Stimulated activated memory B cell treated with anti-CD40 and anti-IgM and Interleukin-4, amounts not matched to agents 10 μg/mL and 1 μg/mL and 100 μg/mL, for 72 hours (primary cell): ENCODE results near the gene TRERF1.
A peak's percentile ranks its signal among the peaks of the same experiment; 100 is the strongest.
"Not testable (repeated sequence)": the region's sequence is repeated elsewhere in the genome, so short reads cannot be mapped to it uniquely, and the experiment has no call there.

Experiments used
- ATAC-seq: fragments of 150-1000 bp; cut with Tn5 transposase; 2 replicates; pipeline ENCODE4 v1.10.0; 2021
- H3K27ac Mint-ChIP-seq: one replicate; pipeline ENCODE4 v1.8.0; 2022; ENCODE audit warnings: mild to moderate bottlenecking, mixed read lengths
- H3K27me3 Mint-ChIP-seq: one replicate; pipeline ENCODE4 v1.8.0; 2022; ENCODE audit warnings: mixed read lengths
- H3K36me3 Mint-ChIP-seq: one replicate; pipeline ENCODE4 v1.8.0; 2022; ENCODE audit warnings: mixed read lengths
- H3K4me1 Mint-ChIP-seq: one replicate; pipeline ENCODE4 v1.8.0; 2022; ENCODE audit warnings: mixed read lengths
- H3K4me3 Mint-ChIP-seq: one replicate; pipeline ENCODE4 v1.8.0; 2022; ENCODE audit warnings: mild to moderate bottlenecking, moderate library complexity, mixed read lengths
- H3K9me3 Mint-ChIP-seq: one replicate; pipeline ENCODE4 v1.8.0; 2022; ENCODE audit warnings: mixed read lengths

The TRERF1 gene

GRCh38 chr6:42217157-42217518 is 234.6 kb downstream of the TRERF1 start:
- no peak for ATAC-seq

GRCh38 chr6:42216495-42216894 is 235.2 kb downstream of the TRERF1 start:
- Mint-ChIP-seq H3K4me3 (peak overlapping the region; percentile 59), H3K4me1 (peaks cover 40% of the 10 kb centered on the region), H3K36me3 (peaks cover 11% of the 10 kb centered on the region)
- not testable (repeated sequence) for ATAC-seq, H3K27ac Mint-ChIP-seq, H3K27me3 Mint-ChIP-seq, H3K9me3 Mint-ChIP-seq

More at GRCh38 chr6:42217157-42217518, 234.6 kb downstream of the TRERF1 start:
- H3K36me3 Mint-ChIP-seq = peaks cover 11% of the 10 kb centered on the region
- peak overlapping the region; percentile 90 for H3K4me3 Mint-ChIP-seq
- no peaks in the 10 kb centered on the region for H3K27me3 Mint-ChIP-seq
- peak overlapping the region; percentile 89 for H3K27ac Mint-ChIP-seq
- no peaks in the 10 kb centered on the region for H3K9me3 Mint-ChIP-seq
- H3K4me1 Mint-ChIP-seq = peaks cover 34% of the 10 kb centered on the region

GRCh38 chr6:42212442-42212841 is 239.3 kb downstream of the TRERF1 start:
- peaks cover 19% of the 10 kb centered on the region for H3K36me3 Mint-ChIP-seq
- H3K27ac Mint-ChIP-seq = no peak overlapping the region
- no peaks in the 10 kb centered on the region for H3K27me3 Mint-ChIP-seq
- peaks cover 31% of the 10 kb centered on the region for H3K4me1 Mint-ChIP-seq
- H3K4me3 Mint-ChIP-seq = no peak overlapping the region
- H3K9me3 Mint-ChIP-seq = no peaks in the 10 kb centered on the region
- no peak for ATAC-seq

- peak; percentile 34 for ATAC-seq
- H3K27ac Mint-ChIP-seq = no peak overlapping the region
- H3K27me3 Mint-ChIP-seq = no peaks in the 10 kb centered on the region
- peaks cover 20% of the 10 kb centered on the region for H3K36me3 Mint-ChIP-seq
- no peak overlapping the region for H3K4me3 Mint-ChIP-seq
- H3K9me3 Mint-ChIP-seq = no peaks in the 10 kb centered on the region
- H3K4me1 Mint-ChIP-seq = peaks cover 30% of the 10 kb centered on the region
These were observed 240.0 kb downstream of the TRERF1 start for GRCh38 chr6:42211726-42212125.

GRCh38 chr6:42210551-42210950 is 241.2 kb downstream of the TRERF1 start:
- Mint-ChIP-seq H3K27me3 (no peaks in the 10 kb centered on the region), H3K4me1 (peaks cover 21% of the 10 kb centered on the region), H3K36me3 (peaks cover 27% of the 10 kb centered on the region), H3K9me3 (no peaks in the 10 kb centered on the region), H3K27ac (no peak overlapping the region), H3K4me3 (no peak overlapping the region)
- ATAC-seq = no peak

GRCh38 chr6:42207559-42207958 is 244.2 kb downstream of the TRERF1 start:
- not testable (repeated sequence) for H3K9me3 Mint-ChIP-seq, H3K27ac Mint-ChIP-seq, ATAC-seq, H3K4me3 Mint-ChIP-seq, H3K27me3 Mint-ChIP-seq
- Mint-ChIP-seq H3K4me1 (peaks cover 13% of the 10 kb centered on the region), H3K36me3 (peaks cover 31% of the 10 kb centered on the region)

GRCh38 chr6:42204768-42205282 is 246.9 kb downstream of the TRERF1 start:
- Mint-ChIP-seq H3K27ac (no peak overlapping the region), H3K36me3 (peaks cover 48% of the 10 kb centered on the region), H3K9me3 (peaks cover 9% of the 10 kb centered on the region), H3K27me3 (no peaks in the 10 kb centered on the region), H3K4me3 (no peak overlapping the region), H3K4me1 (no peaks in the 10 kb centered on the region)
- ATAC-seq = no peak

GRCh38 chr6:42203183-42203582 is 248.5 kb downstream of the TRERF1 start:
- Mint-ChIP-seq H3K9me3 (peaks cover 9% of the 10 kb centered on the region), H3K27ac (no peak overlapping the region), H3K36me3 (peaks cover 48% of the 10 kb centered on the region), H3K4me3 (no peak overlapping the region), H3K4me1 (no peaks in the 10 kb centered on the region), H3K27me3 (no peaks in the 10 kb centered on the region)
- ATAC-seq = no peak

- ATAC-seq, H3K4me3 Mint-ChIP-seq, H3K9me3 Mint-ChIP-seq, H3K27me3 Mint-ChIP-seq, H3K4me1 Mint-ChIP-seq, H3K27ac Mint-ChIP-seq: not testable (repeated sequence)
- peaks cover 47% of the 10 kb centered on the region for H3K36me3 Mint-ChIP-seq
These were observed 249.4 kb downstream of the TRERF1 start for GRCh38 chr6:42202131-42202915.

- Mint-ChIP-seq H3K27me3 (no peaks in the 10 kb centered on the region), H3K27ac (no peak overlapping the region), H3K4me3 (no peak overlapping the region), H3K9me3 (peaks cover 9% of the 10 kb centered on the region), H3K36me3 (peaks cover 51% of the 10 kb centered on the region), H3K4me1 (peaks cover 5% of the 10 kb centered on the region)
- ATAC-seq = no peak
These were observed 250.3 kb downstream of the TRERF1 start for GRCh38 chr6:42201382-42201781.

- H3K9me3 Mint-ChIP-seq = peaks cover 9% of the 10 kb centered on the region
- H3K4me3 Mint-ChIP-seq = no peak overlapping the region
- H3K4me1 Mint-ChIP-seq = peaks cover 6% of the 10 kb centered on the region
- no peaks in the 10 kb centered on the region for H3K27me3 Mint-ChIP-seq
- ATAC-seq = no peak
- H3K27ac Mint-ChIP-seq = no peak overlapping the region
- H3K36me3 Mint-ChIP-seq = peaks cover 43% of the 10 kb centered on the region
These were observed 251.7 kb downstream of the TRERF1 start for GRCh38 chr6:42200035-42200434.

- H3K4me3 Mint-ChIP-seq = no peak overlapping the region
- H3K9me3 Mint-ChIP-seq = peaks cover 9% of the 10 kb centered on the region
- H3K27me3 Mint-ChIP-seq = no peaks in the 10 kb centered on the region
- peaks cover 37% of the 10 kb centered on the region for H3K36me3 Mint-ChIP-seq
- peaks cover 6% of the 10 kb centered on the region for H3K4me1 Mint-ChIP-seq
- H3K27ac Mint-ChIP-seq = no peak overlapping the region
- ATAC-seq = no peak
These were observed 252.4 kb downstream of the TRERF1 start for GRCh38 chr6:42199106-42199981.

- no peak for ATAC-seq
- Mint-ChIP-seq H3K36me3 (peaks cover 37% of the 10 kb centered on the region), H3K27ac (no peak overlapping the region), H3K27me3 (no peaks in the 10 kb centered on the region), H3K4me3 (no peak overlapping the region), H3K4me1 (peaks cover 11% of the 10 kb centered on the region), H3K9me3 (peaks cover 9% of the 10 kb centered on the region)
These were observed 254.0 kb downstream of the TRERF1 start for GRCh38 chr6:42197555-42198362.

- H3K36me3 Mint-ChIP-seq = peaks cover 31% of the 10 kb centered on the region
- H3K27me3 Mint-ChIP-seq = no peaks in the 10 kb centered on the region
- H3K27ac Mint-ChIP-seq = no peak overlapping the region
- no peak overlapping the region for H3K4me3 Mint-ChIP-seq
- peaks cover 6% of the 10 kb centered on the region for H3K9me3 Mint-ChIP-seq
- peaks cover 11% of the 10 kb centered on the region for H3K4me1 Mint-ChIP-seq
- no peak for ATAC-seq
These were observed 256.3 kb downstream of the TRERF1 start for GRCh38 chr6:42195415-42195814.

- no peak overlapping the region for H3K4me3 Mint-ChIP-seq
- no peaks in the 10 kb centered on the region for H3K9me3 Mint-ChIP-seq
- no peak for ATAC-seq
- H3K36me3 Mint-ChIP-seq = peaks cover 18% of the 10 kb centered on the region
- peaks cover 11% of the 10 kb centered on the region for H3K4me1 Mint-ChIP-seq
- no peaks in the 10 kb centered on the region for H3K27me3 Mint-ChIP-seq
- no peak overlapping the region for H3K27ac Mint-ChIP-seq
These were observed 257.7 kb downstream of the TRERF1 start for GRCh38 chr6:42194056-42194455.
